GM21529 (cell line): ENCODE results near the gene GPALPP1.
"Not testable (repeated sequence)": the region's sequence is repeated elsewhere in the genome, so short reads cannot be mapped to it uniquely, and the experiment has no call there.

Experiments used
- ATAC-seq: cut with Tn5 transposase; IDR thresholded peaks from one replicate; pipeline ENCODE4 v1.9.1; 2021; ENCODE audit not compliant: unreplicated experiment

The GPALPP1 gene

GRCh38 chr13:45060062-45060461 lies 70.7 kb downstream of the GPALPP1 start:
- no peak for ATAC-seq

GRCh38 chr13:45063261-45063860 lies 74.0 kb downstream of the GPALPP1 start:
- ATAC-seq: no peak

- not testable (repeated sequence) for ATAC-seq
These were observed 74.6 kb downstream of the GPALPP1 start for GRCh38 chr13:45063889-45064288.

GRCh38 chr13:45064889-45065288 lies 75.6 kb downstream of the GPALPP1 start:
- ATAC-seq: no peak

- ATAC-seq: no peak
These were observed 79.0 kb downstream of the GPALPP1 start for GRCh38 chr13:45068036-45069001.

GRCh38 chr13:45073809-45074208 lies 84.5 kb downstream of the GPALPP1 start:
- ATAC-seq: no peak

GRCh38 chr13:45074721-45075120 lies 85.4 kb downstream of the GPALPP1 start:
- no peak for ATAC-seq

- ATAC-seq: no peak
These were observed 88.7 kb downstream of the GPALPP1 start for GRCh38 chr13:45078003-45078402.
